RPMI8226 (cell line): ENCODE data around the gene PPM1G.
"Not testable (repeated sequence)": the region's sequence is repeated elsewhere in the genome, so short reads cannot be mapped to it uniquely, and the experiment has no call there.

Source experiments
- DNase-seq: peaks from one replicate; pipeline ENCODE4 v3.0.0-alpha.2; 2015

PPM1G gene

DNA sequence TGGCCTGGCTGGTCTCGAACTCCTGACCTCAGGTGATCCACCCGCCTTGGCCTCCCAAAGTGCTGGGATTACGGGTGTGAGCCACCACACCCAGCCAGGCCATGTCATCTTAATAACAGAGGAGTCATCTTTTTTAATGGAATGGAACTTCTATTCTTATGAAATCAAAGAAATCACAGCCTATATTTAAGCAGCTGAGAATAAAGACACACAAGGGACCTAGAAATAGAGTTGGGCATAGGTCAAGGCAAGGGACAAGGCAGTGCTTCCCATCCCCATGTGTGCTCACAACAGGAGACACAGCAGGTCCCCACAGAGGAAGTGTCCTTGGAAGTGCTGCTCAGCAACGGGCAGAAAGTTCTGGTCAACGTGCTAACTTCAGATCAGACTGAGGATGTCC is 35.8 kb downstream of the PPM1G start:
- no peak for DNase-seq

DNA sequence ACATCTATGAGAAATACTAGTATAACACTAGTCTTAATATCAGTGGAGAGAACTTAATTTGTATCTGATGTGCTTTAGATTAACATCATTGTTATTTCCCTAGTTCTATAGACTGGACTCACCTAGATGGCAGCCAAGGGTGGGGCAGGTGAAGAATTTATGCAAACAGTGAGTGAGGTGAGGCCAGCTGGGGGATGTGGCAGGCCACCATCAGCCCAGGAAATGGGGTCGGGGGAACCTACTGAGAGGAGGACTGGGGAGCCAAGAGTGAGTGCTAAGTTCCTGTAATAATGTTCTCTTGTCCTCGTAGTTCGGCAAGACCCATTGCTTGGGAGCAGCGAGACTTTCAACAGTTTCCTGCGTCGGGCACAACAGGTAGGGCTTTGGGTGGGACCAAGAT is 36.5 kb downstream of the PPM1G start:
- no peak for DNase-seq

DNA sequence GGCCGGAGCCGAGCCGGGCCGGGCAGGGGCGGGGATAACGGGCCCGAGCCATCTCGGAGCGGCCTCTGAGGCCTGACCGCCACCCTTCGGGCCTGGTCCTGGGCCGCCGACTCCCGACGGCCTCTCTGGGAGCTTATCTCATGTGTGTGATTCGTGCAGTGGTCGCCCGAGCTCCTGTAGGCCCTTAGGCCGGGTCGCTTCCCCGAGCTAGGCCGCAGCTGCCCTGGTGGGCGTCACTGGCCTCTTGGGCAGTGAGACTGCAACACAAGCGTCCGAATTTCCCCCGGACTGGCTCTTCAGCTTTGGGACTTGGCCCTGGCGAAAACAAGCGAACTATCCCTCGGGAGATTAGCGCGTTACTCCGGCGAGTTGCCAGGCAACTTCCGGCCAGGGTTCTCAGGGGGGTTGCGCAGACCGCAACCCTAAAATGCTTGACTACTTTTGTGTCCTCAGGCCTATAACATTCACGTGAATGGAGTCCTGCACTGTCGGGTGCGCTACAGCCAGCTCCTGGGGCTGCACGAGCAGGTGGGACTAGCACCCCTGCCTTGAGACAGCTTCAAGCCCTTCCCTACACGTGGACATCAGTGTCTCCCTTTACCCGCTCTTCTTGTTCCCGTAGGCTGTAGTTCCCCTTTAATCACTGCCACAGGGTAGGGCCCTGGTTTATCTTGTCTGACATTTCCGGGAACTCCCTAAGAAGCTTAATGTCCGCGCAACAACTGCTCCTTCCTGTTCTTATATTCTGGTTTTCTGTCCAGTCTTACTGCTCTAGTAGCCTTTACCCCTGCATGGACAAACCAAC is 38.4 kb downstream of the PPM1G start:
- DNase-seq, result peak; percentile 57

DNA sequence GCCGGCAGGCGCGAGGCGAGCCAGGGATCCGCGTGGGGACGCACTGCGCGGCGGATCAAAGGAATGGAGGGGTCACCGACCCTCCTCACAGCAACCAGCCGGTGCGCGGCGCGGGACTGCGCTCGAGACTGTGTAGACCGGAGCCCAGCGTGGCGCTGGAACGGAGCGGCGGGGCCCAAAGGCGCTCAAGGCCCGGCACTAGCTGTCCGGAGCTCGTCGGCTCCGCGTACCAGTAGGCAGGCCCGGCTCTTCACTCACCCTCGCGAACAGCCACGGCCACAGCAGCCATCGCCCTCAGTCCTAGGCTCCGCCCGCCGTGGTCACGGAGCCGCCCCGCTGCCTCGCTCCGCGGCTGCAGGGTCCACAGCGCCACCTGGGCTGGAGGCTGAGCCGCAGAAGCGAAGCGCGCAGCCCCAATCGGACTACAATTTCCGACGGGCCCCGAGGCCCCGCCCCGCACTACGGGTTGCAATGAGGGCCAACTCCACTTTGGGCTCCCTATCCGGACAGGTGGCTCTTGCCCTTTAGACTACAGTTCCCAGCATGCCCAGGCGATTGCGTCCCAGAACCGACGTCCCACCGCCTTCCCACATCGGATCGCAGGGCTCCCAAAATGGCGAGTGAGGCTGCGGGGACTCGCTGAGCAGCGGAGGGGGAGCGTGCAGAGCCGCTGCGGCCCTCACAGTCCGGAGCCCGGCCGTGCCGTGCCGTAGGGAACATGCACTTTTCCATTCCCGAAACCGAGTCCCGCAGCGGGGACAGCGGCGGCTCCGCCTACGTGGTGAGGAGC is 39.2 kb downstream of the PPM1G start, which contains the start of the genes EIF2B4 and SNX17:
TSS of gene EIF2B4 (minus strand) at position 313 of the 790 bp plus-strand sequence. CDS start at position 289, 24 bp downstream.
TSS of gene SNX17 (plus strand) at position 591 of the 790 bp plus-strand sequence. CDS start at position 719, 128 bp downstream.
- peak; percentile 99 for DNase-seq

DNA sequence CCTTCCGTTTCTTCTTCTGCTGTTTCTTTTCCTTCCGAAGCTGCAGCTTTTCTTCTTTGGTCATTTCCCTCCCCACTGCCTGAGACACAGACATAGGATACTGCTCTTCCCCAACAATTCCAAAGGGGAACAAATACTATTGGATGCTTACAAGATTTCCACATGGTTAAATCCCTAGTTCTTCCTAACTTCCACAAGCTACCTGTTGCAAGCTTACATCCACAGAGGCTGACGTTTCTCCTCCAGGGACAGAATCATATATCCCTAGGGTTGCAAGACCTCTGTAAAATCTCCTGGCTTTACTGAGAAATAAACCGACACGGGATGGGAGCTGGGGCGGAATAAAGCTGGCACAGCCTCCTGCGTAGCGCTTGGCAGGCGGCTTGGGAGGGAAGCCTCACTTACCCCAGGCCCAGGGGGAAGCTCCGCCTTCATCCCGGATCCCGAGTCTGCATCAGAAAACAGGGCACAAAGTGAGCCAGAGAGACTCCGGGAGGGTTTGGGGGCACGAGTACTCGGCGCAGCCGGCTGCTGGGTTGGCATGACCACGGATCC is 39.8 kb downstream of the PPM1G start:
- no peak for DNase-seq

DNA sequence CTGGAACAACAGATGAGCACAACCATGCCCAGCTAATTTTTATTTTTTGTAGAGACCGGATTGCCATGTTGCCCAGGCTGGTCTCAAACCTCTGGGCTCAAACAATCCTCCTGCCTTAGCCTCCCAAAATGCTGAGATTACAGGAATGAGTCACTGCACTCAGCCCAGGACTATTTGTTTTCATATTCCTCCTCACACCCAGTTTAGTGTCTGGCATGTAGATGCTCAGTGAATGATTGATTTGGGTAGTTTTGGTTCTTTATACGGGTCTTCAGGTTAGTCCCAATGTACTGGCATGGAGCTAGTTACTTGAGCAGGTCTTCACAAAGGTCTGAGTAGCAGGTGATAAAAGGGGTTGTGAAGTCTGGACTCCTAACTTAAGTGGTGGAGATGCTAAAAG is 45.5 kb downstream of the PPM1G start:
- DNase-seq, result no peak

DNA sequence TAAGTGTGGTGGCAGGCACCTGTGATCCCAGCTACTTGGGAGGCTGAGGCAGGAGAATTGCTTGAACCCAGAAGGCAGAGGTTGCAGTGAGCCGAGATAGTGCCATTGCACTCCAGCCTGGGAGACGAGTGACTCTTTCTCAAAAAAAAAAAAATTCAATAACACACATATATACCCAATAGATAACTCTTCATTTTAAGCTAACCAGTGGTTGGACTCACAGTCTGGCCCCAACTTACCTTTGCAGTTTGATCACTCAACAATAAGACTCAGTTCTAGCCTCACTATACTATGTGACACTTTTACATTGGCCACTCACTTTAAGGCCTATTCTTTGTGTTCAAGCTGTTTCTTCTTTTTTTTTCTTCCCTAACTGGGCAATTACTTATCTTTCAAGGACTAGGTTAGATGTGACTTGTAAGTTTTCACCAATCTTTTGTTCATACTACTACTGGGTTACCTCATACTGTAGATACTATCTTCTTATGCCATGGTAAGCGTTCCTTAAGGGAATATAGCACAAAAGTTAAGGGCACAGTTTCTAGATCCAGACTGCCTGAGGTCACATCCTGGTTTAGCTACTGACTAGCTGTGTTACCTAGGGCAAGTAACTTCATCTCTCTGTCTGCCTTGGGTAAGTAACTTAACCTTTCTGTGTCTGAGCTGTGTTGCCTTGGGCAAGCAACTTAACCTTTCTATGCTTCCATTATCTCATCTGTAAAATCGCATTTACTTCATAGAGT is 46.5 kb downstream of the PPM1G start:
- no peak for DNase-seq

DNA sequence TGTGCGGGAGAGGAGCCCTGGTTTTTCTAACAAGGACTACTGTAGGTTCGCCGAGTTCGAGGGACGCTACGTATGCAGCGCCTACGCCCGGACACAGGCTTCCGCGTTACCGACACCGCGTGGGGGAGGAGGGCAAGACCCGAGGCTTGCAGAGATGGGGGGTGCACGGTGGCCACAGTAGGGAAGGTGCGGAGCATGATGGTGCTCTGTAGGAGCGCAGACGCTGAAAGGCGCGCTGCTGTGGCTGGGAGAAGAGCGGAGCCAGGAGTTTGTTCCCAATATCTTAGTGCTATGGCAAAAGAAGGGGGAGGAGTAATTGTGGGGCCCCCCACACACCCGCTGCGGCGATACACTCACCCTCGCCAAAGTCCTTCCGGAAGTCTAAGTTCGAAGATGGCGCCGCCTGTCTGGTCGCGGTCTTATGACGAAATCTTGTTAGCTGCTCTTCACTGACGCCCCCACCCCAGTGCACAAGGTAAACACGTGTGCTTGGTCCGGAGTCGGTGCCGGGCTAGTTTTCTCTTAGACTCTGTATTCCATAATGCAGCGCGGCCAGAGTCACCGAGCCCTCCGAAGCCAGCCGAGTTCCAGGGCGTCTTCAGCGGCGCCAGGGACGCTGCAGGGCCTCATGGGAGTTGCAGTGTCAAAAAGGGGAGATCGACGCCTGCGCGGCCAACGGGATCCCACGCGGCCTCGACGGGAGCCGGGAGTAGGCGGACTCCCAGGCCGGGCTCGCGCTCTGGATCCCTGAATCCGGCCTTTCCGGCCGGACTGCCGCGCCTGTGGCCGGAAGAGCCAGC is 52.8 kb downstream of the PPM1G start, which contains the start of gene GTF3C2:
TSS of gene GTF3C2 (minus strand) at position 383 of the 800 bp plus-strand sequence. CDS start 13,210 bp downstream, outside the sequence.
- peak; percentile 97 for DNase-seq

DNA sequence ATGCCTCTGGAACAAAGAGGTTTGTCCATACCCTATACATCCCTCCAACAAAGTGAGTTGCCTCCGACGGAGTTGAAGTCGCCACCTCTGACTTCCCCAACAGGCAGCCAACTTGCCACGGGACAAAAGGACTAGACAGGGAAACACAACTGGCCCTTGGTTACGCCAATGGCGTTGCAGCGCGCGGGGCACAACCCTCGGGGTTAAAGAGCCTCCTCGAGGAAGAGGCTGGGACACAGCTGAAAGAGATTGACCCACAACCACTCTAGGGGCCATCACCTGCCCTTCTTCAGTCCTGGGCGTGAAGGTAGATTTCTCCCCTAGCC is 53.4 kb downstream of the PPM1G start:
- DNase-seq, result peak; percentile 74

DNA sequence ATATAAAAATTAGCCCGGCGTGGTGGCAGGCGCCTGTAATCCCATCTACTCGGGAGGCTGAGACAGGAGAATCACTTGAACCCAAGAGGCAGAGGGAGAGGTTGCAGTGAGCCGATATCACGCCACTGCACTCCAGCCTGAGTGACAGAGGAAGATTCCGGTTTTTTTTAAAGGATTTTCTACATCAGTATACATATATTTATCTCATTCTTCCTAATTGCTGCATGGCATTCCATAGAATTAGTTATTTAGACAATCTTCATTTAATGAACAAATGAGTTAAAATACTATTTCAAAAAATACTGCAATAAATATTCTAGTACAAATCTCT is 54.8 kb downstream of the PPM1G start:
- DNase-seq, result no peak

DNA sequence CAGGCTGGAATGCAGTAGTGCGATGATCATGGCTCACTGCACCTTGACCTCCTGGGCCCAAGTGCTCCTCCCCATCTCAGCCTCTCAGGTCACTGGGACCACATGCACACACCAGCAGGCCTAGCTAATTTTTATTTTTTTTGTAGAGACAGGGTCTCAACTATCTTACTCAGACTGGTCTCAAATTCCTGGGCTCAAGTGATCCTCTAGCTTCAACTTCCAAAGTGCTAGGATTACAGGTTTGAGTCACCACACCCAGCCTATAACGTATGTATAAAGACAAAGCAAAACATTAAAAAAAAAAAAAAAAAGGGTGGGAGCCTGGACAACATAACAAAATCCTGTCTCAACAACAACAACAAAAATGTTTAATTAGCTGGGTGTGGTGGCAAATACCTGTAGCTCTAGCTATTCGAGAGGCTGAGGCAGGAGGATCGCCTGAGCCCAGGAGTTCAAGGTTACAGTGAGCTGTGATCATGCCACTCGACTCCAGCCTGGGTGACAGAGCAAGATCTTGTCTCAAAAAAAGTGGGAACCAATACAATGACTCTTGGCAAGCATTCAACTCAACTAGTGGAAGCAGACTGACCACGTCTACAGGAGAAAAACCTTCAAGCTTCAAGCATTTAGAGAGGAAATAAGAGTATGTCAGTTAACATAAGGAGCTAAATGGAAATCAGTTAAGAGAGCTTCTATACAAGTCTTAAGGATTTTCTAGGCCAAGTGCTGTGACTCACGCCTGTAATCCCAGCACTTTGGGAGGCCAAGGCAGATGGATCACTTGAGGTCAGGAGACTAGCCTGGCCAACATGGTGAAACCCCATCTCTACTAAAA is 55.4 kb downstream of the PPM1G start:
- no peak for DNase-seq

DNA sequence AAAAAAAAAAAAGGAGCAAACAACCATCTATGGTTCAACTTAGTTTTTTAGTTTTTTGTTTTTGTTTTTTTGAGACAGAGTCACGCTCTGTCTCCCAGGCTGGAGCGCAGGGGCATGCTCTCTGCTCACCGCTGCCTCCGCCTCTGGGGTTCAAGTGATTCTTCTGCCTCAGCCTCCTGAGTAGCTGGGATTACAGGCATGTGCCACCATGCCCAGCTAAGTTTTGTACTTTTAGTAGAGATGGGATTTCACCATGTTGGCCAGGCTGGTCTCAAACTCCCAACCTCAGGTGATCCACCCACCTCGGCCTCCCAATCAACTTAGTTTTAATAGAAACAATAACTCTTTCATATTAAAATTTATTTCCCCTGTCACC is 56.0 kb downstream of the PPM1G start:
- DNase-seq, result not testable (repeated sequence)

DNA sequence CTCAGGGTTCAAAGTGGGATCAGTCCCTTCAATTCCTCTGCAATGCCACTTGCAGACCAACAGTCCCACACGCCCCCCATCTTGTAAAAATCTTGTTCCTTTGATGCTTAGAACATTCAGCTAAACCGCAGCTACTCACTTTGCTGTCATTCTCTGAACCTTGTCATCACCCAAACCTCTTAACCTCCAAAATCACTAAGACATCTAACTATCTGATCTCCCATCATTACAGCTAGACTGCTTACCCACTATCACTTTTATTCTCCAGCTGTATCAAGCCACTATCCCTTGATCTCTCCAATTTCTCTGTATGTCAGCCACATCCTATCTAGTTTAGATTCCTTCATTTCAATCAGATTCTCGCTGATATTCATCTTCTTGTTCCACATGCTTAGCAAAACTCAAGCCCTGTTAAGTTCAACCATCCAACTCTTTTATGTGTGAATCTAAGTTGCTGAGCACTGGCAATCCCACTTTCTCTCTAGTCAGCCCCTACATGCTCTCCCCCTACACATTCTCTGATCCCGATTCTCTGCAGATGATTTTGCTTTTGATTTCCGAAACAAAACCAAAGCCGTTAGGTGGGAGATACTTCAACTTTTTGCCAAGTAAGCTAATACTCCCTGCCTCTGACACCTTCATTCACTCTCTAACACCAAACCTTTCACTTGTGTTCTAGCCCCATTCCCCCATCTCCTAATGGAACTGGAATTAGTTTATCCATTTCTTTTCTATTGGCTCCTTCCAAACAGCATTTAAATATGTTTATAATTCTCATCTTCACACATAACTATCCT is 57.4 kb downstream of the PPM1G start:
- no peak for DNase-seq

DNA sequence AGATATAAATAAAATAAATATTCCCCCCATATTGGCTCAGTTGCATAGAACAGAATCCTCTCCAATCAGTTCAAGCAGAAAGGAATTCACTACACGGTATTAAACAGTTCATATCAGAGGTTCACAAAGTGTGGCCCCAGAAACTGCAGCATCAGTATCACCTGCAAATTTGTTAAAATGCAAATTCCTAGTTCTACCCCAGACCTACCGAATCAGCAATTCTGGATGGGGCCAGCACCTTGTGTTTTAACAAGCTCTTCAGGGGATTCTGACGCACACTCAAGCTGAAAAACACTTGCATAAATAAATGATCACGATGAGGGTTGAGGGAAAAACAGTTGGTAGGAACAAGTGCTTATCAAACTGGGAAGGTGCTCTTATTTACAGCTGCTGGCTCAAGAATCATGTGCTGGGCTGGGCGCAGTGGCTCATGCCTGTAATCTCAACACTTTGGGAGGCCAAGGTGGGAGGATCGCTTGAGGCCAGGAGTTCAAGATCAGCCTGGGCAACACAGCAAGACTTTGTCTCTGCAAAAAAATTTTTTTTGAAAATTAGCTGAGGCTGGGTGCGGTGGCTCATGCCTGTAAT is 59.2 kb downstream of the PPM1G start:
- peak; percentile 52 for DNase-seq

DNA sequence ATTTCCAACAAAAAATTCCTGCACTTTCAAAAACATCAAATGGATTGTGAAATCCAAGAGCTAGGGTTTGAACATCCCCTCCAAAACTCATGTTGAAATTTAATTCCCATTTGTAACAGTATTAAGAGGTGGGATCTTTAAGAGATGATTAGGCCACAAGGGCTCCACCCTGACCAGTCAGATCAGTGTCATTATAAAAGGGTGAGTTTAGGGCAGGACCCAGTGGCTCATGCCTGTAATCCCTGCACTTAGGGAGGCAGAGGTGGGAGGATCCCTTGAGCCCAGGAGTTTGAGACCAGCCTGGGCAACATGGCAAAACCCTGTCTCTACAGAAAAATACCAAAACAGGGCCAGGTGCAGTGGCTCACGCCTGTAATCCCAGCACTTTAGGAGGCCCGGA is 61.8 kb downstream of the PPM1G start:
- DNase-seq, result no peak

DNA sequence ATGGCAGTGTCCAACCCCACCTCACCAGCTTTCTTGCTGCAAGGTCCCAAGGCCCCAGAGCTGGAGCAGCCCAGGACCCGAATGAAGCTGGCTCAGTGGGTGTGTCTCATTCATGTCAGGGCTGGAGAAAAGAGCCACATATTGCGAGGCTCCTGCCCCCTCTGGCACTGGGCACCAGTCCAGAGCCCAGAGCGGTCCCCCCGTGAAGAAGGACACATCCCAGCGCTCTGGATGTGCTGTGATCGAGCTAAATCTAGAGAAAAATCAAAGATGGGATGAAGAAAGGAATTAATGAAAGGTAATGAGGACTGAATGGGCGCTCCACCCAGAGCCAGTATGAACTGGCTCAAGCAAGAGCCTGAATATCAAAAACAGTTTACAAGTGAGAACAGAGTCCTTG is 73.2 kb downstream of the PPM1G start:
- DNase-seq, result no peak

DNA sequence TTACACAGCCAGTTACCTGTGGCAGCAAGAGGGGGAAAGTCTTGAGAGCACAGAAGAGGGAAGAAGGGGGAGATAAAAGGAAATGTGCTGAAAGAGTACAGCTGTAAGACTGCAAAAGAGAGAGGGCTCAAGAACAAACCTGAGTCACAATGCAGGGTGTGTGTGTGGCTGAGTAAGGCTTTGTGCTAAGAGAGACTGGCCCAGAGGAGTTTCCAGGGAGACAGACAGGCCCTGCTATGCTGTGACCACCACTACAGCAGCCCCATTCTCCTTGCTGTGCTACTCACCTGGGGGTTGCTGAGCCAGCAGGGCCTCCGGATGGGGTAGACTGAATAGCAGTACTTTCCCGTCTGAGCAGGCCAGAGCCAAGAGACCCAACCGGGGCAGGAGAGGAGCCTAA is 74.1 kb downstream of the PPM1G start:
- no peak for DNase-seq
